ENCODE measurements around the gene ZC3H12C. TPM values are rescaled to one million over a fixed set of nuclear protein-coding genes. Genes with fewer than 3 reads are reported as not detected.

ZC3H12C gene
- total RNA-seq, 2 donors from 2014 or later, result 9.2 to 18.8 TPM

DNA sequence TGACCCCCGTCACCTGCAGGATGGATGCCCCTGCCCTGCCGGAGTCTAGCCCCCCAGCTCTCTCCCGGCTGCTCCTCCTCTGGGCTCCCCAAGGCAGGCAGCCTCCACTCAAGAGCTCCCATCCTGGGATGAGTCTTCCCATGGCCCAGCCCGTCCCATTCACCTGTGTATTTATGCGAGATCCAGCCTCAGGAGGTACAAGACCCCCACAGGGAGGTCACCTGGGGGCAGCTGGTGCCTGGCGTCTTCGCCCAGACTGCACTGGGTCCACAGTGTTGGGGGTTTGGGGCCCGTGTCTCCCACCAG lies 43.0 kb upstream of the ZC3H12C start:
- no peak overlapping the region for H3K4me3 ChIP-seq

DNA sequence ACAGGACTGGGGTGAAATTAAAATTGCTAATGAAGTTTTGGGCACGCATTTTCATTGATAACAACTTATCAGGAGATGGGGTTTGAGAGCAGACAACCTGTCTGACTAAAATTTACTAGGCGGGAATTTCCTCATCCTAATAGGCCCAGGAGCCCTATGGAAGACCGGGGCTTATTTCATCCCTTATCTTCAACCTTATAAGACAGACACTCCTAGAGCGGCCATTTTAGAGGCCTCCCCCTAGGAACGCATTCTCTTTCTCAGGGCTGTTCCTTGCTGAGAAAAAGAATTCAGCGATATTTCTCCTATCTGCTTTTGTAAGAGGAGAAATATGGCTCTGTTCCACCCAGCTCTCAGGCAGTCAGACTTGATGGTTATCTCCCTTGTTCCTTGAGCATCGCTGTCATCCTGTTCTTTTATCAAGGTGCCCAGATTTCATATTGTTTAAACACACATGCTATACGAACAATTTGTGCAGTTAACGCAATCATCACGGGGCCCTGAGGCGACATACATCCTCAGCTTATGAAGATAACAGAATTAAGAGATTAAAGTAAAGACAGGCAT lies 39.3 kb upstream of the ZC3H12C start:
- no peak for DNase-seq
- Histone ChIP-seq H3K4me1 (no peaks in the 10 kb centered on the region), H3K27me3 (no peaks in the 10 kb centered on the region), H3K9ac (ENCODE audit: low read depth in 2 of 2, low read length in 2 of 2) (no peak overlapping the region), H3K4me3 (no peak overlapping the region), H3K36me3 (no peaks in the 10 kb centered on the region), H3K9me3 (no peaks in the 10 kb centered on the region), H3K27ac (no peak overlapping the region)
- intact Hi-C loops (cut with DNase I), result no loop called here
- TF ChIP-seq, protein P1, sequence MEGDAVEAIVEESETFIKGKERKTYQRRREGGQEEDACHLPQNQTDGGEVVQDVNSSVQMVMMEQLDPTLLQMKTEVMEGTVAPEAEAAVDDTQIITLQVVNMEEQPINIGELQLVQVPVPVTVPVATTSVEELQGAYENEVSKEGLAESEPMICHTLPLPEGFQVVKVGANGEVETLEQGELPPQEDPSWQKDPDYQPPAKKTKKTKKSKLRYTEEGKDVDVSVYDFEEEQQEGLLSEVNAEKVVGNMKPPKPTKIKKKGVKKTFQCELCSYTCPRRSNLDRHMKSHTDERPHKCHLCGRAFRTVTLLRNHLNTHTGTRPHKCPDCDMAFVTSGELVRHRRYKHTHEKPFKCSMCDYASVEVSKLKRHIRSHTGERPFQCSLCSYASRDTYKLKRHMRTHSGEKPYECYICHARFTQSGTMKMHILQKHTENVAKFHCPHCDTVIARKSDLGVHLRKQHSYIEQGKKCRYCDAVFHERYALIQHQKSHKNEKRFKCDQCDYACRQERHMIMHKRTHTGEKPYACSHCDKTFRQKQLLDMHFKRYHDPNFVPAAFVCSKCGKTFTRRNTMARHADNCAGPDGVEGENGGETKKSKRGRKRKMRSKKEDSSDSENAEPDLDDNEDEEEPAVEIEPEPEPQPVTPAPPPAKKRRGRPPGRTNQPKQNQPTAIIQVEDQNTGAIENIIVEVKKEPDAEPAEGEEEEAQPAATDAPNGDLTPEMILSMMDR (IDR thresholded peaks at IDR 0.05), result no peak

More for the DNA sequence above, 43.0 kb upstream of the ZC3H12C start:
- no peaks in the 10 kb centered on the region for H3K36me3 ChIP-seq
- DNase-seq, result no peak
- H3K27me3 ChIP-seq, result no peaks in the 10 kb centered on the region
- intact Hi-C loops (cut with DNase I), result no loop called here
- H3K9ac ChIP-seq (ENCODE audit: low read depth in 2 of 2, low read length in 2 of 2), result no peak overlapping the region
- no peaks in the 10 kb centered on the region for H3K9me3 ChIP-seq
- TF ChIP-seq, protein P1 (IDR thresholded peaks at IDR 0.05), result no peak
- no peaks in the 10 kb centered on the region for H3K4me1 ChIP-seq
- no peak overlapping the region for H3K27ac ChIP-seq

DNA sequence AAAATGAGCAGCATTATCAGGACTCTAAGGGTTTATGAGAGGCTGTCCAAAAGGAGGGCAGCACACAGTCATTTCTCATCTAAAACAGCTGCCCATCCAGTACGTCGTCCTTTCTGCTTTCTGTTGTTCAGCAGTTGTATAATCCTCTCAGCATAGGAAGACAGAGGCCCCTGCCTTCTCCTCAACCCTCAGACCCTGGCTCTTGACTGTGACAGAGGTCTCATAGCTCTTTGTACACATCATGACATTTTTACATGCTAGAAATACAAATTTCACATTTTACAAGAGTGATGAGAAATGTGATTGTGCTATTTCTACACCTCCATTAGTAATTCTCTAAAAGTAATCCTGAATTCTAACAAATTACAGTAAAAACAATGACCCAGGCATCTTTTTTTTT lies 36.2 kb upstream of the ZC3H12C start:
- Histone ChIP-seq H3K27me3 (no peaks in the 10 kb centered on the region), H3K9me3 (no peaks in the 10 kb centered on the region), H3K4me3 (no peak overlapping the region), H3K36me3 (no peaks in the 10 kb centered on the region), H3K27ac (no peak overlapping the region), H3K9ac (ENCODE audit: low read depth in 2 of 2, low read length in 2 of 2) (no peak overlapping the region), H3K4me1 (no peaks in the 10 kb centered on the region)
- no peak for DNase-seq
- TF ChIP-seq, protein P1 (IDR thresholded peaks at IDR 0.05), result no peak
- intact Hi-C loops (cut with DNase I), result no loop called here

DNA sequence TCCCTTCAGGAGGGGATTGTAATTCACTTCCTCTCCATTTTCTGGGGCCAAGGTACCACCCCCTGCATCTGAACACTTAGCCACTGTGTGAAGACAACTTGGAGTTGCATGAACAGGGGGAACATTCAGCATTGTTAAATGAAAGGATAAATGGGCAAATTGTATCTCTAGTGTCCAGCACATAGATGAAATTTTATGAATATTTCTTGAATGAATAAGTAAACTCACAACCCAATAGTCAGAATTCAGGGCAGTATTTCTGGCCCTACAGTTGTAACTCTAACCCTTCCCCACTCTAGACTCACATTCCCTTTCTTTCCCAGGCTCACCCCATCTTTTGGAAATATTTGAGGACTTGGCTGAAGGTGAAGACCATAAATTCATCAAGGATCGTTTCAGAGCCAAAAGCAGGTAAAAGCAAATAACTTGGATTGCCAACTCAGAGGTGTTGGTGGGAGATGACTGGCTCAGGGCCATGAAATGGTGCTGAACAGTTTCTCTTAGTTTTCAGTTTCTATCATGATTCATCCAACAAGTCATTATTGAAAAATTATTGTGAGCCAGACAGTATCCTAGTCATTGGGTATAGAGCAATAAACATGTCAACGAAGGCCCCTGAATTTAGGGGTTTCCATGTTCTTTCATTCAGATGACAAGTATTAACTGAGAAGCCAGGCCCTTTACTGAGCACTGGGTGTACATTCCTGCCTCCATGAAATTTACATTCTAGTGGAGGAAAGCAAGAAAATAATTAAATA lies 33.3 kb upstream of the ZC3H12C start:
- H3K27ac ChIP-seq, result no peak overlapping the region
- no peak for DNase-seq
- H3K4me1 ChIP-seq, result no peaks in the 10 kb centered on the region
- no peak overlapping the region for H3K4me3 ChIP-seq
- TF ChIP-seq, protein P1 (IDR thresholded peaks at IDR 0.05), result no peak
- H3K27me3 ChIP-seq, result no peaks in the 10 kb centered on the region
- H3K9me3 ChIP-seq, result no peaks in the 10 kb centered on the region
- H3K36me3 ChIP-seq, result no peaks in the 10 kb centered on the region
- intact Hi-C loops (cut with DNase I), result no loop called here
- H3K9ac ChIP-seq (ENCODE audit: low read depth in 2 of 2, low read length in 2 of 2), result no peak overlapping the region

DNA sequence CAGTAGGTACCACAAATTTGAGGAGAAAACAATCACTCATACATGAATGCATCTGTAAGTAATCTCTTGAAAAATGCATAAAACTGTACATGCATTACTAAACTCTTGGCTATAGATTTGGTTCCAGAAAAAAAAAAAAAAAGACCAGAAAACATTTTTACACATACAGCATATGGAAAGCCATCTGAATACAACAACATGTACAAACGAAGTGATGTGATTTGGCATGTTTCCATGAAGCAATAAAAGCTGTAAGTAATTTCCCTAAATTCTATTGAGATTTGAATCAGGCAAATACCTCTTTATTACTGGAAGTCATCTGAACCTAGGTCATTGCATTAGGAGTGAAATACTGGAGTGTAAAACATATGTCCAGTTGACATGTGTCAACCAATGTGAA lies 31.9 kb upstream of the ZC3H12C start:
- Histone ChIP-seq H3K36me3 (no peaks in the 10 kb centered on the region), H3K9ac (ENCODE audit: low read depth in 2 of 2, low read length in 2 of 2) (no peak overlapping the region), H3K27ac (no peak overlapping the region), H3K9me3 (no peaks in the 10 kb centered on the region), H3K27me3 (no peaks in the 10 kb centered on the region), H3K4me3 (no peak overlapping the region), H3K4me1 (no peaks in the 10 kb centered on the region)
- intact Hi-C loops (cut with DNase I), result no loop called here
- TF ChIP-seq, protein P1 (IDR thresholded peaks at IDR 0.05), result no peak
- no peak for DNase-seq
